Endothelial cell of umbilical vein (primary cell): ENCODE measurements around the gene SLC5A10.
A peak's percentile ranks its signal among the peaks of the same experiment; 100 is the strongest.

Experiments used
- CTCF ChIP-seq, 2 donors: IDR thresholded peaks; 1 replicate in 1 of 2; 2 replicates in 1 of 2; pipeline ENCODE4 v1.5.1; 2011; ENCODE audit warnings: low read length in 2 of 2, mild to moderate bottlenecking in 2 of 2, moderate library complexity in 2 of 2, control low read depth in 1 of 2, inconsistent platforms in 1 of 2, low read depth in 1 of 2; ENCODE audit not compliant: insufficient read depth in 1 of 2; ENCODE audit errors: extremely low read depth in 1 of 2
- EZH2 ChIP-seq: IDR thresholded peaks from 2 replicates; pipeline ENCODE4 v1.6.1; 2012; ENCODE audit warnings: borderline replicate concordance, low read depth, mild to moderate bottlenecking, moderate library complexity, low read length, inconsistent platforms; ENCODE audit not compliant: severe bottlenecking
- JUN ChIP-seq: IDR thresholded peaks from 2 replicates; pipeline ENCODE4 v1.6.1; 2011; ENCODE audit warnings: borderline replicate concordance, low read depth; ENCODE audit not compliant: insufficient read length, insufficient read depth
- MYC ChIP-seq: IDR thresholded peaks from one replicate; pipeline ENCODE4 v1.6.1; 2011; ENCODE audit warnings: mild to moderate bottlenecking, low read depth, low read length
- POLR2A ChIP-seq: IDR thresholded peaks from 2 replicates; pipeline ENCODE4 v1.6.1; 2012; ENCODE audit warnings: low read depth, mild to moderate bottlenecking, control low read depth, low read length
- POLR2AphosphoS5 ChIP-seq: IDR thresholded peaks from 2 replicates; pipeline ENCODE4 v1.6.1; 2012; ENCODE audit warnings: low read depth, mild to moderate bottlenecking, control low read depth, low read length, moderate library complexity; ENCODE audit not compliant: insufficient read depth

GRCh38 chr17:18968345-18968744 is 16.4 kb downstream of the SLC5A10 start:
- TF ChIP-seq POLR2AphosphoS5, result peak; percentile 46
- TF ChIP-seq CTCF (IDR thresholded peaks at IDR 0.05; ENCODE audit: extremely low read depth in 1 of 2, insufficient read depth in 1 of 2, low read depth in 1 of 2, low read length in 2 of 2), result no peak
- TF ChIP-seq EZH2, result no peak
- TF ChIP-seq JUN, result no peak
- no peak for TF ChIP-seq MYC
- peak; percentile 54 for TF ChIP-seq POLR2A
